Measurements from ENCODE around the gene GGPS1. TPM values are rescaled to one million over a fixed set of nuclear protein-coding genes. Genes with fewer than 3 reads are reported as not detected.
"Not testable (repeated sequence)": the region's sequence is repeated elsewhere in the genome, so short reads cannot be mapped to it uniquely, and the experiment has no call there.

The GGPS1 gene
- total and polyA plus RNA-seq, 7 experiments from 2014 or later = 26.5 to 70.0 (median 47.8) TPM

DNA sequence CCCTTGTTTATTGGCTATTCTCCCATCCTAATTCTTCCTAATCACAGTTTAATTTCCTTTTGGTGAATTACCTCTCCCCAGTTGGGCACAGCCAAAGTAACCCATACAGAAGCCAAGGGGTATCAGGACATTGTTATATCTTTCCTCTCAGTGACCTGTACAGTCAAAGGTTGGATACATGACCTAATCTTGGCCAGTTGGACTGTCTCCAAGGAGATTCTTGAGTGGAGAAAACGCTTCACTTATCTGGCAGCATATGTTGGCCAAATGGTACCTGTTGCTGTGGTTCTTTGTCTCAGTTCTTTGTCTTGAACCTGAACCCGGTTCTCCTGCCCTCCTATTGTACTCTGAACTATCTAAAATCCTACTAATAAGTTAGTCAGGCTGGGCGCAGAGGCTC is 23.5 kb downstream of the GGPS1 start:
- Mint-ChIP-seq H3K4me1 (peaks cover 0 to 2% (median 0%) of the 10 kb centered on the region in 7 donors), H3K27me3 (no peaks in the 10 kb centered on the region), H3K4me3 (no peak overlapping the region), H3K9me3 (no peaks in the 10 kb centered on the region), H3K27ac (no peak overlapping the region), H3K36me3 (peaks cover 0 to 10% (median 0%) of the 10 kb centered on the region in 5 donors)
- no peaks in the 10 kb centered on the region for H3K27me3 ChIP-seq (ENCODE audit: control insufficient read depth in 2 of 2, insufficient read depth in 2 of 2, low read length in 2 of 2)
- ChIA-PET POLR2A (no interaction called here), CTCF (no interaction called here)
- no peak overlapping the region for H3K27ac ChIP-seq (ENCODE audit: low read depth, low read length)
- H3K4me3 ChIP-seq (ENCODE audit: low read length) = no peak overlapping the region
- H3K4me1 ChIP-seq (ENCODE audit: control insufficient read depth in 2 of 2, insufficient read depth in 2 of 2, low read length in 2 of 2) = no peaks in the 10 kb centered on the region
- ATAC-seq (no peak), DNase-seq (no peak)
- intact Hi-C loops (cut with micrococcal nuclease) = no loop called here
- peaks cover 0 to 1% (median 0%) of the 10 kb centered on the region in 3 experiments for H3K36me3 ChIP-seq (ENCODE audit: control insufficient read depth in 2 of 3, insufficient read depth in 3 of 3, low read length in 3 of 3)
- no peaks in the 10 kb centered on the region for H3K9me3 ChIP-seq (ENCODE audit: control insufficient read depth in 2 of 3, low read length in 3 of 3)

DNA sequence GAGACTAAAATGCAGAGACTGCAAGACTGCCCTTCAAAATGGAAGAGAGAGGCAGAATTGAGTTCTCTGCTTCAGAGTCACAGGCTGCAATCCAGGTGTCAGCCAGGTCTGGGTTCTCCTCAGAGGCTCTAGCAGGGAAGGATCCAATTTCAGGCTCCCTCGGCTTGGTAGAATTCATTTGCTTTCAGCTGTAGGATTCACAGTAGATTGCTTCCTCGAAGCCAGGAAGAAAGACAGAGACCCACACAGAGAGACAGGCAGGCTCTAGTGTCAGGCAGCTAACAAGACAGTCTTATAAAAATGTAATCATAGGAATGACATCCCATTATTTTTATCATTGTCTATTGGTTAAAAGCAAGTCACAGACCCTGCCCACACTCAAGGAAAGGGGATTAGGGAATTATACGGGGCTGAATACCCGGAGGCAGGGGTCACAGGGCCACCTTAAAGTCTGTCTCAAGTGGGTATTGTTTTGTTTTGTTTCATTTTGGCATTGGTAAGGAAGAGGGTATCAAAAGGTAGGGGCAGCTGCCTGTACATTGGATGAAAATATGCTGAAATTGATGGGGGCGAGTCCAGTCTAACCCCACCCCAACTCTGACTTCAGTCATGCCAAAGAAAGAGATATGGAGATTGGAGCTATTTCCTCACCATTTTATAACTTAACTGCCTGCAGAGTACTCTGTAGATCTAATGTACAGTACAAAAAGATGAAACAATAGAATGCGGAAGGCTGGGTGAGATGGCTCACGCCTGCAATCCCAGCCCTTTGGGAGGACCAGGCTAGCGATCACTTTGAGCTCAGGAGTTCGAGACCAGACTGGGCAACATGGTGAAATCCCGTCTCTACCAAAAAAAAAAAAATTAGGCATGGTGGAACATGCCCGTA is 29.4 kb downstream of the GGPS1 start:
- Mint-ChIP-seq H3K9me3 (peaks cover 0 to 2% (median 0%) of the 10 kb centered on the region in 11 donors), H3K4me1 (peaks cover 0 to 8% (median 0%) of the 10 kb centered on the region in 7 donors), H3K4me3 (no peak overlapping the region), H3K36me3 (peaks cover 0 to 3% (median 0%) of the 10 kb centered on the region in 5 donors), H3K27ac (peak overlapping the region in 2 of 9 donors; percentile 20 to 24), H3K27me3 (peaks cover 0 to 5% (median 0%) of the 10 kb centered on the region in 5 donors)
- no peaks in the 10 kb centered on the region for H3K27me3 ChIP-seq (ENCODE audit: control insufficient read depth in 2 of 2, insufficient read depth in 2 of 2, low read length in 2 of 2)
- no peak overlapping the region for H3K4me3 ChIP-seq (ENCODE audit: low read length)
- H3K36me3 ChIP-seq (ENCODE audit: control insufficient read depth in 2 of 3, insufficient read depth in 3 of 3, low read length in 3 of 3) = no peaks in the 10 kb centered on the region
- no peak for DNase-seq
- CTCF ChIA-PET = interaction anchor here (0.5 to 1.0 kb wide), 2 partner anchors 17 to 64 kb away, joined by 4 read pairs; no protein-coding TSS in a partner anchor
- intact Hi-C loops (cut with micrococcal nuclease) = no loop called here
- POLR2A ChIA-PET = no interaction called here
- no peaks in the 10 kb centered on the region for H3K4me1 ChIP-seq (ENCODE audit: control insufficient read depth in 2 of 2, insufficient read depth in 2 of 2, low read length in 2 of 2)
- no peak for ATAC-seq
- no peaks in the 10 kb centered on the region for H3K9me3 ChIP-seq (ENCODE audit: control insufficient read depth in 2 of 3, low read length in 3 of 3)
- no peak overlapping the region for H3K27ac ChIP-seq (ENCODE audit: low read depth, low read length)

DNA sequence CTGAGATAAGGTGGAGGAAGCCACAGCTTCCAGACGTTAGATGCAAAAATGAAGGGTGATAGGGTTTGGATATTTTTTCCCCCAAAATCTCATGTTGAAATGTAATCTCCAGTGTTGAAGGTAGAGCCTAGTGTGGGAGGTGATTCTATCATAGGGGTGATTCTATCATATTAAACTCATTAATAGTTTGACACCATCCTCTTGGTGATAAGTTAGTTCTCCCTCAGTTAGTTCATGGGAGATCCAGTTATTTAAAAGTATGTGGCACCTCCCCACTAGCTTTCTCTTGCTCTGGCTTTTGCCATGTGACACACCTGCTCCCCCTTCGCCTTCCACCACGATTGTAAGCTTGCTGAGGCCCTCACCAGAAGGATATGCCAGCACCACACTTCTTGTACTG is 30.5 kb downstream of the GGPS1 start:
- peaks cover 0 to 8% (median 0%) of the 10 kb centered on the region in 7 donors for H3K4me1 Mint-ChIP-seq
- no peaks in the 10 kb centered on the region for H3K27me3 ChIP-seq (ENCODE audit: control insufficient read depth in 2 of 2, insufficient read depth in 2 of 2, low read length in 2 of 2)
- peaks cover 0 to 2% (median 0%) of the 10 kb centered on the region in 11 donors for H3K9me3 Mint-ChIP-seq
- no peak for DNase-seq
- no peaks in the 10 kb centered on the region for H3K36me3 ChIP-seq (ENCODE audit: control insufficient read depth in 2 of 3, insufficient read depth in 3 of 3, low read length in 3 of 3)
- H3K27ac Mint-ChIP-seq = peak overlapping the region in 1 of 9 donors; percentile 30
- no peak overlapping the region for H3K27ac ChIP-seq (ENCODE audit: low read depth, low read length)
- no peak overlapping the region for H3K4me3 ChIP-seq (ENCODE audit: low read length)
- H3K36me3 Mint-ChIP-seq = peaks cover 0 to 3% (median 0%) of the 10 kb centered on the region in 5 donors
- H3K4me3 Mint-ChIP-seq = no peak overlapping the region
- intact Hi-C loops (cut with micrococcal nuclease) = no loop called here
- no peaks in the 10 kb centered on the region for H3K9me3 ChIP-seq (ENCODE audit: control insufficient read depth in 2 of 3, low read length in 3 of 3)
- ChIA-PET CTCF (interaction anchor here (0.7 to 1.0 kb wide), 2 partner anchors 18 to 60 kb away, joined by 3 to 4 read pairs; no protein-coding TSS in a partner anchor), POLR2A (no interaction called here)
- H3K27me3 Mint-ChIP-seq = peaks cover 0 to 5% (median 0%) of the 10 kb centered on the region in 5 donors
- no peaks in the 10 kb centered on the region for H3K4me1 ChIP-seq (ENCODE audit: control insufficient read depth in 2 of 2, insufficient read depth in 2 of 2, low read length in 2 of 2)
- ATAC-seq = no peak

DNA sequence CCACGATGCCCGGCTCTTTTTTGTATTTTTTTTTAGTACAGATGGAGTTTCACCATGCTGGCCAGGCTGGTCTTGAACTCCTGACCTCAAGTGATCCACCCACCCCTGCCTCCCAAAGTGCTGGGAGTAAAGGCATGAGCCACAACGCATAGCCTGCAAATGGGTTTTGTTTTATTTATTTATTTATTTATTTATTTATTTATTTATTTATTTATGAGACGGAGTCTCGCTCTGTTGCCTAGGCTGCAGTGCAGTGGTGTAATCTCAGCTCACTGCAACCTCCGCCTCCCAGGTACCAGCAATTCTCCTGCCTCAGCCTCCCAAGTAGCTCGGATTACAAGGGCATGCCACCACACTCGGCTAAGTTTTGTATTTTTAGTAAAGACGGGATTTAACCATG is 35.8 kb downstream of the GGPS1 start:
- H3K4me3 ChIP-seq (ENCODE audit: low read length); H3K4me3 Mint-ChIP-seq; H3K36me3 Mint-ChIP-seq; H3K27me3 Mint-ChIP-seq; H3K27me3 ChIP-seq (ENCODE audit: control insufficient read depth in 2 of 2, insufficient read depth in 2 of 2, low read length in 2 of 2); H3K36me3 ChIP-seq (ENCODE audit: control insufficient read depth in 2 of 3, insufficient read depth in 3 of 3, low read length in 3 of 3); H3K9me3 ChIP-seq (ENCODE audit: control insufficient read depth in 2 of 3, low read length in 3 of 3); DNase-seq; intact Hi-C loops (cut with micrococcal nuclease); H3K9me3 Mint-ChIP-seq; H3K27ac Mint-ChIP-seq; ATAC-seq; H3K27ac ChIP-seq (ENCODE audit: low read depth, low read length): not testable (repeated sequence)
- peaks cover 0 to 11% of the 10 kb centered on the region in 2 donors for H3K4me1 ChIP-seq (ENCODE audit: control insufficient read depth in 2 of 2, insufficient read depth in 2 of 2, low read length in 2 of 2)
- peaks cover 6 to 33% (median 29%) of the 10 kb centered on the region in 7 donors for H3K4me1 Mint-ChIP-seq
- ChIA-PET POLR2A (interaction anchor here (0.6 to 1.0 kb wide), 2 partner anchors 38 to 105 kb away, joined by 5 to 6 read pairs; no protein-coding TSS in a partner anchor), CTCF (interaction anchor here (0.9 kb wide), 1 partner anchor 16 kb away, joined by 4 read pairs; no protein-coding TSS in a partner anchor)

DNA sequence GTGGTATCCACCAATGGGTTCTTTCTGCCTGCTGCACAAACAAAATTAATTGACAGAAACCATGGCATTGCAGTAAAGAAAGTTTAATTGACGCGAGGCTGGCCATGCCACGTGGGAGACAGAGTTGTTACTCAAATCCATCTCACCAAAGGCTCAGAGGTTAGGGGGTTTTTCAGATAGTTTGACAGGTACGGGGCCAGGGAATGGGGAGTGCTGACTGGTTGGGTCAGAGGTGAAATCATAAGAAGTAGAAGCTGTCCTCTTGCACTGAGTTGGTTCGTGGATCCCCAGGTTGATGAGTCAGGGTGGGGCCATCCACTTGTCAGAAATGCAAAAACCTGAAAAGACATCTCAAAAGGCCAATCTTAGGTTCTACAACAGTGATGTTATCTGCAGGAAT is 37.9 kb downstream of the GGPS1 start:
- no peak overlapping the region for H3K4me3 ChIP-seq (ENCODE audit: low read length)
- H3K36me3 ChIP-seq (ENCODE audit: control insufficient read depth in 2 of 3, insufficient read depth in 3 of 3, low read length in 3 of 3) = peaks cover 0 to 5% (median 0%) of the 10 kb centered on the region in 3 experiments
- peak overlapping the region; percentile 74 for H3K27ac ChIP-seq (ENCODE audit: low read depth, low read length)
- H3K27me3 Mint-ChIP-seq = no peaks in the 10 kb centered on the region
- H3K4me1 Mint-ChIP-seq = peaks cover 13 to 39% (median 35%) of the 10 kb centered on the region in 7 donors
- POLR2A ChIA-PET = no interaction called here
- intact Hi-C loops (cut with micrococcal nuclease) = loop anchor here (2.0 to 5.0 kb wide), 6 partner anchors 29 to 916 kb away; partner anchors contain the start of genes ERO1B (in 1 of the 2) and RBM34 (in 1 of the 2)
- peaks cover 0 to 5% (median 3%) of the 10 kb centered on the region in 5 donors for H3K36me3 Mint-ChIP-seq
- no peaks in the 10 kb centered on the region for H3K27me3 ChIP-seq (ENCODE audit: control insufficient read depth in 2 of 2, insufficient read depth in 2 of 2, low read length in 2 of 2)
- H3K4me3 Mint-ChIP-seq = peak overlapping the region; percentile 81 to 99 (median 98)
- peaks cover 0 to 11% of the 10 kb centered on the region in 2 donors for H3K4me1 ChIP-seq (ENCODE audit: control insufficient read depth in 2 of 2, insufficient read depth in 2 of 2, low read length in 2 of 2)
- ATAC-seq (no peak), DNase-seq (peak in 1 of 9 donors; percentile 26)
- H3K9me3 ChIP-seq (ENCODE audit: control insufficient read depth in 2 of 3, low read length in 3 of 3) = no peaks in the 10 kb centered on the region
- peak overlapping the region; percentile 63 to 95 (median 90) for H3K27ac Mint-ChIP-seq
- peaks cover 0 to 3% (median 0%) of the 10 kb centered on the region in 11 donors for H3K9me3 Mint-ChIP-seq
- CTCF ChIA-PET = interaction anchor here (0.8 to 1.3 kb wide), 2 partner anchors 50 to 51 kb away, joined by 3 to 4 read pairs; no protein-coding TSS in a partner anchor

DNA sequence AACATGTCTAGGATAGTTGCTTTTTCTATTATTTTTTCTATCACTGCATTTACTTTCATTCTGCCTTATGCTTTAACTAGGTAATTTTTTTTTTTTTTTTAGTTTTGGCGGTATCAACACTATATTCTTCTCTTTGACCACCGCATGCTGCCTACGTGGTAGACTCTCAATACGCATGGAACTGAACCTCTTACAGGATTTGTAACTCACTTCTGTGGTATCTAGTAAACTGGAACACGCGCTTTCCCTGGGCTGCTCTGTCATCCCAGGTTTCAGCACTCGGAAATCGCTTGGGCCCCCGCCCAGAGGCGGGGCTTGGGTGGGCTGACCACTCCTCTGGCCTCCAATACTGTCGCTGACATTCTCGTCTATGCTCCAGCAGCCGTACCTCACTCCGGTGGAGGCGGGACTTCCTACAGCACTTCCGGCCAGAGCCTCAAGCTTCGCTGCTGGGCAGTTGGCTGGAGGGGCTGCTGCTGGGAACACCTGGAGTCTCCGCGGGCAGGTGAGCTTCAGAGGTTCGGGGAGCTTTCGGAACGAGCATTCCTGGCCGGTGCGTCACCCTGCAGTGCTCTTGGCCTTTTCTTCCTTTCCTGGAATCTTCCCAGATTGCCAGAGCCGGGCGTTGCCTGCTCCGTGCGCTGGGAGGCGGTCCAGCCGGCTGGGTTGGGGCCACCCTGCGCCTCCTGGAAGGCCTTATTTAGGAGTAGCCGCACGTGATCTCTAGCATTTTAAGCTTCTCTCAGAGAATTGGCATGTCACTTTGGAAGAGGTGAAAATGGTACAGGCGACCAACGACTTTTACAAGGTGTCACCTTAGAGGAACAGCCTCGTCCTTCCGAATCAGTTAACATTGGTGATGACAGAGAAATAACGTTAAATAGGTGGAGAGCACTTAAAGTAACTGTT is 38.9 kb downstream of the GGPS1 start, which contains the start of gene TBCE:
Gene TBCE (plus strand): TSS at position 428 of the 909 bp plus-strand sequence. CDS start 12,623 bp downstream, outside the sequence.
- Mint-ChIP-seq H3K4me1 (peaks cover 13 to 41% (median 38%) of the 10 kb centered on the region in 7 donors), H3K27ac (peak within 1 kb of the TSS; percentile 86 to 97 (median 93))
- ATAC-seq = peak; percentile 99

More for the DNA sequence above, 38.9 kb downstream of the GGPS1 start, which contains the start of gene TBCE:
- H3K4me3 ChIP-seq (ENCODE audit: low read length) = peak within 1 kb of the TSS; percentile 90
- peak within 1 kb of the TSS; percentile 74 for H3K27ac ChIP-seq (ENCODE audit: low read depth, low read length)
- DNase-seq = peak; percentile 61 to 89 (median 63)
- H3K36me3 Mint-ChIP-seq = peaks cover 0 to 6% (median 4%) of the 10 kb centered on the region in 5 donors
- peaks cover 0 to 11% of the 10 kb centered on the region in 2 donors for H3K4me1 ChIP-seq (ENCODE audit: control insufficient read depth in 2 of 2, insufficient read depth in 2 of 2, low read length in 2 of 2)
- peak within 1 kb of the TSS; percentile 91 to 99 (median 98) for H3K4me3 Mint-ChIP-seq
- peaks cover 0 to 5% (median 0%) of the 10 kb centered on the region in 3 experiments for H3K36me3 ChIP-seq (ENCODE audit: control insufficient read depth in 2 of 3, insufficient read depth in 3 of 3, low read length in 3 of 3)
- no peaks in the 10 kb centered on the region for H3K27me3 ChIP-seq (ENCODE audit: control insufficient read depth in 2 of 2, insufficient read depth in 2 of 2, low read length in 2 of 2)
- no peaks in the 10 kb centered on the region for H3K27me3 Mint-ChIP-seq
- peaks cover 0 to 3% (median 0%) of the 10 kb centered on the region in 11 donors for H3K9me3 Mint-ChIP-seq
- CTCF ChIA-PET = interaction anchor here (0.6 to 1.3 kb wide), 2 partner anchors 50 to 53 kb away, joined by 3 read pairs; no protein-coding TSS in a partner anchor
- intact Hi-C loops (cut with micrococcal nuclease) = loop anchor here (1.0 to 5.0 kb wide), 9 partner anchors 30 to 915 kb away; partner anchors contain the start of genes ARID4B (in 2 of the 2), GGPS1 (in 2 of the 2), B3GALNT2 (in 1 of the 2) and ERO1B (in 1 of the 2)
- POLR2A ChIA-PET = interaction anchor here (0.7 to 1.3 kb wide), 5 partner anchors 62 to 754 kb away, joined by 3 to 4 read pairs (median 3); partner anchors contain the start of gene RBM34
- no peaks in the 10 kb centered on the region for H3K9me3 ChIP-seq (ENCODE audit: control insufficient read depth in 2 of 3, low read length in 3 of 3)
